Breast epithelium (tissue), 3 donors: ENCODE measurements around the gene TGIF1.

ENCODE experiments used
- POLR2AphosphoS5 ChIP-seq, 3 donors: sonication (generic); formaldehyde crosslinking; IDR thresholded peaks; one replicate each; pipeline ENCODE4 v1.6.1; 2017; ENCODE audit warnings: antibody characterized with exemption in 3 of 3
- TF ChIP-seq, protein P1 (sequence below), 3 donors: fragments of 450-650 bp; IDR thresholded peaks; one replicate each; pipeline ENCODE4 v1.5.1; 2016 to 2017; ENCODE audit warnings: antibody characterized with exemption in 3 of 3, mild to moderate bottlenecking in 3 of 3, moderate library complexity in 3 of 3

DNA sequence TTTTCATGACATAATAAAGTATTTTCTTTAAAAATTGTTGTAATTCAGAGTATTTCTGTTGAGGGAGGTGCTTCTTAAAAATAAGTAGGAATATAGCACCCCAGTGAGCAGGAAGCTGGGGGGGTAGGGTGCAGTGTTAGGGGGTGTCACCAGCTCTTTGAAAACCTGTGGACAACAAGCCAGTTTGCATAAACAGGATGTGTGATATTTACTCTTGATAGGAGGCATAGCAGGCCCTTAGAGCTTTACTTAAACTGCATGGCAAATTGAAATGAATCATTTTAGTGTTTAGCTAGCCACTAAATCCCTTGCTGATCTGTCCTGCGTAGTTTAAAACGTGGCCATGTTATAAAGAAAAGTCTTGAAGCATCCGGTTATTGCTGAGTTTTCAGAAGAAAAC is 8.4 kb downstream of the TGIF1 start:
- TF ChIP-seq, protein P1, sequence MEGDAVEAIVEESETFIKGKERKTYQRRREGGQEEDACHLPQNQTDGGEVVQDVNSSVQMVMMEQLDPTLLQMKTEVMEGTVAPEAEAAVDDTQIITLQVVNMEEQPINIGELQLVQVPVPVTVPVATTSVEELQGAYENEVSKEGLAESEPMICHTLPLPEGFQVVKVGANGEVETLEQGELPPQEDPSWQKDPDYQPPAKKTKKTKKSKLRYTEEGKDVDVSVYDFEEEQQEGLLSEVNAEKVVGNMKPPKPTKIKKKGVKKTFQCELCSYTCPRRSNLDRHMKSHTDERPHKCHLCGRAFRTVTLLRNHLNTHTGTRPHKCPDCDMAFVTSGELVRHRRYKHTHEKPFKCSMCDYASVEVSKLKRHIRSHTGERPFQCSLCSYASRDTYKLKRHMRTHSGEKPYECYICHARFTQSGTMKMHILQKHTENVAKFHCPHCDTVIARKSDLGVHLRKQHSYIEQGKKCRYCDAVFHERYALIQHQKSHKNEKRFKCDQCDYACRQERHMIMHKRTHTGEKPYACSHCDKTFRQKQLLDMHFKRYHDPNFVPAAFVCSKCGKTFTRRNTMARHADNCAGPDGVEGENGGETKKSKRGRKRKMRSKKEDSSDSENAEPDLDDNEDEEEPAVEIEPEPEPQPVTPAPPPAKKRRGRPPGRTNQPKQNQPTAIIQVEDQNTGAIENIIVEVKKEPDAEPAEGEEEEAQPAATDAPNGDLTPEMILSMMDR (IDR thresholded peaks at IDR 0.05): no peak
- no peak for TF ChIP-seq POLR2AphosphoS5 (IDR thresholded peaks at IDR 0.05)
